ENCODE measurements around the gene PLCXD3. TPM values are rescaled to one million over a fixed set of nuclear protein-coding genes. Genes with fewer than 3 reads are reported as not detected.

PLCXD3 gene
- total and polyA plus RNA-seq, 2 of the 8 experiments (the other 6 are each of a cell fraction or from before 2014, with no cell fraction given) = 0.03 to 0.07 TPM

GRCh38 chr5:41312066-41312465, 198.3 kb downstream of the PLCXD3 start:
- Histone ChIP-seq H3K79me2 (ENCODE audit: control insufficient read depth in 1 of 2, insufficient read depth in 2 of 2, low read length in 2 of 2) (no peaks in the 10 kb centered on the region), H3K9me3 (ENCODE audit: insufficient read depth in 2 of 2, low read depth in 1 of 2, low read length in 1 of 2) (no peaks in the 10 kb centered on the region), H3K79me1 (ENCODE audit: low read depth, low read length) (no peaks in the 10 kb centered on the region), H3K18ac (ENCODE audit: extremely low read depth, low read length) (no peak overlapping the region), H3K27ac (ENCODE audit: low read depth, low read length) (no peak overlapping the region), H3K4me2 (ENCODE audit: insufficient read depth in 1 of 2, low read depth in 2 of 2, low read length in 2 of 2) (no peak overlapping the region), H3K27me3 (replicated peaks in 1 of 4; ENCODE audit: control insufficient read depth in 3 of 4, extremely low read depth in 1 of 4, insufficient read depth in 3 of 4, low read length in 3 of 4) (no peaks in the 10 kb centered on the region), H3K9ac (replicated peaks in 1 of 4; ENCODE audit: extremely low read depth in 1 of 4, low read depth in 3 of 4, low read length in 3 of 4) (no peak overlapping the region), H3K56ac (replicated peaks; ENCODE audit: insufficient read length, low read depth, low read length) (no peak overlapping the region), H3K14ac (ENCODE audit: insufficient read length) (no peak overlapping the region), H3K23me2 (ENCODE audit: low read depth, low read length) (no peaks in the 10 kb centered on the region; the same call in 1 of the 2 replicates), H2BK15ac (ENCODE audit: low read length) (no peak overlapping the region), H3K36me3 (ENCODE audit: control insufficient read depth in 2 of 4, insufficient read depth in 4 of 4, low read length in 3 of 4) (no peaks in the 10 kb centered on the region), H4K20me1 (replicated peaks in 1 of 2; ENCODE audit: control insufficient read depth in 1 of 2, insufficient read depth in 2 of 2, low read length in 2 of 2) (no peaks in the 10 kb centered on the region), H2AK5ac (ENCODE audit: low read depth, low read length) (no peak overlapping the region), H2BK120ac (replicated peaks; ENCODE audit: low read depth, low read length) (no peak overlapping the region), H3K4me3 (ENCODE audit: extremely low read depth in 1 of 4, insufficient read depth in 2 of 4, low read depth in 3 of 4, low read length in 4 of 4) (no peak overlapping the region), H3K4me1 (replicated peaks in 1 of 4; ENCODE audit: control insufficient read depth in 3 of 4, insufficient read depth in 4 of 4, low read length in 3 of 4) (no peaks in the 10 kb centered on the region), H3K23ac (ENCODE audit: insufficient read length) (no peak overlapping the region), H4K8ac (ENCODE audit: extremely low read depth, insufficient read depth, low read length) (no peak overlapping the region), H2BK5ac (ENCODE audit: low read depth, low read length) (no peak overlapping the region), H4K91ac (replicated peaks; ENCODE audit: insufficient read length, low read length) (no peak overlapping the region), H3K4ac (replicated peaks; ENCODE audit: insufficient read length, low read depth, low read length) (no peak overlapping the region), H2BK12ac (ENCODE audit: low read depth, low read length) (no peak overlapping the region), H4K5ac (ENCODE audit: insufficient read length, low read depth, low read length) (no peak overlapping the region), H2BK20ac (ENCODE audit: low read length) (no peak overlapping the region), H2AFZ (ENCODE audit: low read length) (no peak overlapping the region)
- no peak for DNase-seq (ENCODE audit: low read depth in 1 of 2, low spot score in 2 of 2)
- ChIA-PET CTCF (ENCODE audit: partially characterized antibody) (interaction anchor here (1.3 kb wide), 1 partner anchor 35 kb away, joined by 3 read pairs; no protein-coding TSS in a partner anchor), POLR2A (ENCODE audit: partially characterized antibody) (no interaction called here)
- FAIRE-seq = no peak
- WGBS, 2 experiments (ENCODE audit: extremely low coverage in 1 of 2, insufficient coverage in 1 of 2, insufficient read length in 1 of 2, insufficient replicate concordance in 2 of 2, low coverage in 1 of 2, low lambda C conversion rate in 2 of 2, missing lambda C conversion rate in 1 of 2) = 75% methylated on average over 5 of the region's 5 CpGs; no CpG with 5 or more reads in 1 of the 2 experiments
